Measurements from ENCODE around the gene CSF2. TPM values are rescaled to one million over a fixed set of nuclear protein-coding genes. Genes with fewer than 3 reads are reported as not detected.

Gene CSF2
- total and polyA plus RNA-seq, 2 donors (not counting 1 experiment from before 2014, with no cell fraction given): not detected

DNA sequence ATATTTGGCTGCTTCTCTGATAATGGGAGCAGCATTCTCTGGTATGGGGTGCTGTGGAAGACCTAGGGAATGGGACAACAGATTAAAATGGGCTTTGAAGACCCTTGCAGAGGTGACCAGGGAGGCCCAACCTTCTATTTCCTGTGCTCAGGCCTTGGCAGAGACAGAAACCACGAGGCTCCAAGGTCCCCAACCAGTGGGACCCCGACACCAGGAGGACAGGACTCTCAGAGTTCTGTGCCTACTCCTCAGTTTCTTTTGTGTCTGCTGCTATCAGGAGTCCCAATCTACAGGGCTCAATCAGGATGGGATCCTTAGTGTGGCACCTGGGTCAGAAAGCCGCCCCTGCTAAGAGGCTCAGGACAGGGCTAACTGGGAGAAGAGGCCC, 29.3 kb downstream of the CSF2 start:
- ATAC-seq (ENCODE audit: low read depth) (no peak), DNase-seq (no peak)
- intact Hi-C loops (cut with micrococcal nuclease): loop anchor here (2.0 kb wide), 1 partner anchor 38 kb away; no protein-coding TSS in a partner anchor
- POLR2A ChIA-PET: no interaction called here
- Histone ChIP-seq H3K9ac (ENCODE audit: low read length) (peak overlapping the region; percentile 25), H3K9me3 (ENCODE audit: control extremely low read depth in 1 of 3, control insufficient read depth in 2 of 3, insufficient read depth in 1 of 3, low read length in 2 of 3) (no peaks in the 10 kb centered on the region), H3K27me3 (replicated peaks in 1 of 4; ENCODE audit: control extremely low read depth in 1 of 4, control insufficient read depth in 3 of 4, insufficient read depth in 4 of 4, low read length in 3 of 4) (no peaks in the 10 kb centered on the region), H3K4me1 (ENCODE audit: control insufficient read depth in 2 of 2, insufficient read depth in 2 of 2, low read length in 2 of 2) (peaks cover 58 to 61% of the 10 kb centered on the region in 2 donors), H3K4me2 (replicated peaks; ENCODE audit: low read depth, low read length, poor library complexity, severe bottlenecking) (peak overlapping the region; percentile 74), H3K36me3 (replicated peaks in 1 of 2; ENCODE audit: control extremely low read depth in 1 of 2, control insufficient read depth in 1 of 2, extremely low read depth in 1 of 2, insufficient read depth in 2 of 2, low read length in 1 of 2) (no peaks in the 10 kb centered on the region), H4K20me1 (ENCODE audit: control insufficient read depth, insufficient read depth, low read length, poor library complexity, severe bottlenecking) (no peaks in the 10 kb centered on the region), H3K79me2 (ENCODE audit: control insufficient read depth, insufficient read depth, low read length) (no peaks in the 10 kb centered on the region), H2AFZ (ENCODE audit: insufficient read depth, low read depth, low read length, poor library complexity, severe bottlenecking) (peak overlapping the region; percentile 17), H3K27ac (ENCODE audit: low read length in 2 of 2) (peak overlapping the region; percentile 60 to 77), H3K4me3 (ENCODE audit: control extremely low read depth in 1 of 5, extremely low read depth in 1 of 5, insufficient read depth in 1 of 5, low read depth in 2 of 5, low read length in 4 of 5) (peak overlapping the region in 1 of 5 experiments; percentile 42)
- Mint-ChIP-seq H3K27ac (no peak overlapping the region), H3K9me3 (ENCODE audit: insufficient read depth) (no peaks in the 10 kb centered on the region), H3K27me3 (no peaks in the 10 kb centered on the region), H3K4me1 (peaks cover 81% of the 10 kb centered on the region), H3K4me3 (peak overlapping the region; percentile 62)
- 62% methylated on average over 3 of the region's 3 CpGs for WGBS (ENCODE audit: insufficient coverage)
- CTCF ChIA-PET: interaction anchor here (1.0 to 1.1 kb wide), 3 partner anchors 8 to 40 kb away, joined by 3 to 5 read pairs (median 3); no protein-coding TSS in a partner anchor
- TF ChIP-seq, protein P1, sequence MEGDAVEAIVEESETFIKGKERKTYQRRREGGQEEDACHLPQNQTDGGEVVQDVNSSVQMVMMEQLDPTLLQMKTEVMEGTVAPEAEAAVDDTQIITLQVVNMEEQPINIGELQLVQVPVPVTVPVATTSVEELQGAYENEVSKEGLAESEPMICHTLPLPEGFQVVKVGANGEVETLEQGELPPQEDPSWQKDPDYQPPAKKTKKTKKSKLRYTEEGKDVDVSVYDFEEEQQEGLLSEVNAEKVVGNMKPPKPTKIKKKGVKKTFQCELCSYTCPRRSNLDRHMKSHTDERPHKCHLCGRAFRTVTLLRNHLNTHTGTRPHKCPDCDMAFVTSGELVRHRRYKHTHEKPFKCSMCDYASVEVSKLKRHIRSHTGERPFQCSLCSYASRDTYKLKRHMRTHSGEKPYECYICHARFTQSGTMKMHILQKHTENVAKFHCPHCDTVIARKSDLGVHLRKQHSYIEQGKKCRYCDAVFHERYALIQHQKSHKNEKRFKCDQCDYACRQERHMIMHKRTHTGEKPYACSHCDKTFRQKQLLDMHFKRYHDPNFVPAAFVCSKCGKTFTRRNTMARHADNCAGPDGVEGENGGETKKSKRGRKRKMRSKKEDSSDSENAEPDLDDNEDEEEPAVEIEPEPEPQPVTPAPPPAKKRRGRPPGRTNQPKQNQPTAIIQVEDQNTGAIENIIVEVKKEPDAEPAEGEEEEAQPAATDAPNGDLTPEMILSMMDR (IDR thresholded peaks at IDR 0.05): no peak
- TF ChIP-seq EZH2 (IDR thresholded peaks at IDR 0.05; ENCODE audit: borderline replicate concordance, insufficient read depth, low read depth, low read length, poor library complexity, severe bottlenecking): no peak

DNA sequence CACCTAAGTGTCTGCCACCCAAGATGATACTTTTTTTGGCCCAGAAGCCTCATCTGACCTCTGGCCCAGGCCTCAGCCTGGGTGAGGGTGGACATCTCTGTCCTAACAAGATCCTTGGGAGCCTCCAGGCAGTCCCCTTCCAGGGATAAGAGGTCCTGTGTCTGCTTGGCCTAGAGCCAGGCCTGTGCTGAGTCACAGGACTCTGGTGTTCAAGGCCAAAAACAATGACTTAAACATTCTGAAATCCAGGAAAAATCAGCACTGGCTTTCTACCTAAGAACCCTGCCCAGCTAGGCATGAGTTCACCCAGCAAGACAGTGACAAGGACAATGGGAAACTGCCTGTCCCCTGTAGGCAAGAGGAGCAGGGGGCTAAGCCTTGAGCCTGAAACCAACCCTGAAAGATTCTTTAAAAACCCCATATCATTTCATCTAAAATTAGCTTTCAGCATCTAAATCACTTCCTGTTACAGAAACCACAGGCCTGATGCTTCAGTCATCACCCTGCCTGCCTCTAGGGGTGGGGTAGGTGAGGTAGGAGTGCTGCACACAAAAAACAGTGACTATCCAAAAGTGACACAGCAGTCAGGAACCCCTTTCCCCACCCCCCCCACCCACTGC, 29.9 kb downstream of the CSF2 start:
- POLR2A ChIA-PET: no interaction called here
- H3K79me2 ChIP-seq (ENCODE audit: control insufficient read depth, insufficient read depth, low read length): no peaks in the 10 kb centered on the region
- peak overlapping the region in 2 of 5 experiments; percentile 18 to 42 for H3K4me3 ChIP-seq (ENCODE audit: control extremely low read depth in 1 of 5, extremely low read depth in 1 of 5, insufficient read depth in 1 of 5, low read depth in 2 of 5, low read length in 4 of 5)
- intact Hi-C loops (cut with micrococcal nuclease): loop anchor here (2.0 kb wide), 1 partner anchor 39 kb away; no protein-coding TSS in a partner anchor
- H3K27ac Mint-ChIP-seq: peak overlapping the region; percentile 79
- peak overlapping the region; percentile 74 for H3K4me2 ChIP-seq (replicated peaks; ENCODE audit: low read depth, low read length, poor library complexity, severe bottlenecking)
- ATAC-seq (ENCODE audit: low read depth) (peak; percentile 80), DNase-seq (peak; percentile 72)
- H3K27me3 ChIP-seq (replicated peaks in 1 of 4; ENCODE audit: control extremely low read depth in 1 of 4, control insufficient read depth in 3 of 4, insufficient read depth in 4 of 4, low read length in 3 of 4): no peaks in the 10 kb centered on the region
- peak overlapping the region; percentile 17 for H2AFZ ChIP-seq (ENCODE audit: insufficient read depth, low read depth, low read length, poor library complexity, severe bottlenecking)
- H3K36me3 ChIP-seq (replicated peaks in 1 of 2; ENCODE audit: control extremely low read depth in 1 of 2, control insufficient read depth in 1 of 2, extremely low read depth in 1 of 2, insufficient read depth in 2 of 2, low read length in 1 of 2): no peaks in the 10 kb centered on the region
- no peak for TF ChIP-seq EZH2 (IDR thresholded peaks at IDR 0.05; ENCODE audit: borderline replicate concordance, insufficient read depth, low read depth, low read length, poor library complexity, severe bottlenecking)
- TF ChIP-seq, protein P1 (IDR thresholded peaks at IDR 0.05): peak; percentile 31
- H3K4me1 ChIP-seq (ENCODE audit: control insufficient read depth in 2 of 2, insufficient read depth in 2 of 2, low read length in 2 of 2): peaks cover 58 to 61% of the 10 kb centered on the region in 2 donors
- H3K4me1 Mint-ChIP-seq: peaks cover 80% of the 10 kb centered on the region
- no peaks in the 10 kb centered on the region for H3K9me3 Mint-ChIP-seq (ENCODE audit: insufficient read depth)
- peak overlapping the region; percentile 25 for H3K9ac ChIP-seq (ENCODE audit: low read length)
- CTCF ChIA-PET: interaction anchor here (1.1 kb wide), 1 partner anchor 40 kb away, joined by 5 read pairs; no protein-coding TSS in a partner anchor
- H3K27me3 Mint-ChIP-seq: no peaks in the 10 kb centered on the region
- peak overlapping the region; percentile 60 to 77 for H3K27ac ChIP-seq (ENCODE audit: low read length in 2 of 2)
- peak overlapping the region; percentile 62 for H3K4me3 Mint-ChIP-seq
- H3K9me3 ChIP-seq (ENCODE audit: control extremely low read depth in 1 of 3, control insufficient read depth in 2 of 3, insufficient read depth in 1 of 3, low read length in 2 of 3): no peaks in the 10 kb centered on the region
- no peaks in the 10 kb centered on the region for H4K20me1 ChIP-seq (ENCODE audit: control insufficient read depth, insufficient read depth, low read length, poor library complexity, severe bottlenecking)

All from B cell (primary cell).